Caco-2 (cell line): Measurements from ENCODE around the gene PSMD1. TPM values are rescaled to one million over a fixed set of nuclear protein-coding genes. Genes with fewer than 3 reads are reported as not detected.
"Not testable (repeated sequence)": the region's sequence is repeated elsewhere in the genome, so short reads cannot be mapped to it uniquely, and the experiment has no call there.

Experiments
- BruUV-seq: library from RNA; stranded (reverse); fragments of 400-500 nt; replicated peaks from 2 replicates; lab custom pipeline; 2021; lab: Mats Ljungman, UMichigan
- CTCF ChIA-PET: fragments of 300-600 bp; sonication (Branson Sonifier 250); formaldehyde crosslinking; loops from one replicate; lab custom pipeline; 2022; ENCODE audit warnings: antibody characterized with exemption; lab: Charles Lee
- POLR2A ChIA-PET: fragments of 300-600 bp; sonication (Branson Sonifier 250); formaldehyde crosslinking; loops from one replicate; lab custom pipeline; 2022; ENCODE audit warnings: antibody characterized with exemption; lab: Charles Lee
- DNase-seq, 2 experiments: peaks; one replicate each; pipeline versions ENCODE4 v3.0.0 to v3.0.0-alpha.2; 2020 to 2022
- H3K27me3 ChIP-seq: replicated peaks from 2 replicates; pipeline ENCODE4 v1.6.0; 2011; ENCODE audit warnings: low read length; ENCODE audit not compliant: control insufficient read depth, insufficient read depth
- H3K36me3 ChIP-seq: 2 replicates; pipeline ENCODE4 v1.5.1; 2011; ENCODE audit warnings: low read length; ENCODE audit not compliant: control insufficient read depth, insufficient read depth
- H3K4me1 ChIP-seq: fragments of 250-450 bp; sonication (Bioruptor Pico); 2 replicates; pipeline ENCODE4 v1.5.1; 2020; ENCODE audit warnings: mild to moderate bottlenecking
- H3K4me3 ChIP-seq: 2 replicates; pipeline ENCODE4 v1.5.1; 2011; ENCODE audit warnings: low read depth, mild to moderate bottlenecking, control low read depth, low read length
- H3K9me3 ChIP-seq: fragments of 250-450 bp; sonication (Bioruptor Pico); 2 replicates; pipeline ENCODE4 v1.5.1; 2020; ENCODE audit warnings: mild to moderate bottlenecking, moderate library complexity
- H3K27ac Mint-ChIP-seq: one replicate; pipeline ENCODE4 v1.8.0; 2022; ENCODE audit warnings: mixed read lengths; ENCODE audit not compliant: unreplicated experiment
- H3K27me3 Mint-ChIP-seq: one replicate; pipeline ENCODE4 v1.8.0; 2022; ENCODE audit warnings: mixed read lengths; ENCODE audit not compliant: insufficient read depth, unreplicated experiment
- H3K36me3 Mint-ChIP-seq: one replicate; pipeline ENCODE4 v1.8.0; 2022; ENCODE audit warnings: mild to moderate bottlenecking, mixed read lengths; ENCODE audit not compliant: insufficient read depth, unreplicated experiment
- H3K4me1 Mint-ChIP-seq: one replicate; pipeline ENCODE4 v1.8.0; 2022; ENCODE audit warnings: low read depth, mixed read lengths; ENCODE audit not compliant: unreplicated experiment
- H3K4me3 Mint-ChIP-seq: one replicate; pipeline ENCODE4 v1.8.0; 2022; ENCODE audit warnings: mild to moderate bottlenecking, moderate library complexity, mixed read lengths; ENCODE audit not compliant: unreplicated experiment
- H3K9me3 Mint-ChIP-seq: one replicate; pipeline ENCODE4 v1.8.0; 2022; ENCODE audit warnings: mixed read lengths; ENCODE audit not compliant: unreplicated experiment
- intact Hi-C: fragments of 100-400 bp; cut with micrococcal nuclease; formaldehyde crosslinking; loops from one replicate; pipeline ENCODE4 v1.10.0; 2022; ENCODE audit not compliant: unreplicated experiment
- total RNA-seq: library from RNA; stranded (reverse); gene quantifications from 2 replicates; pipeline ENCODE4 v1.2.3, GENCODE V29; 2022
- TF ChIP-seq, protein P1 (sequence below), 2 experiments: fragments of 200-600 bp in 1 of 2; IDR thresholded peaks; 1 replicate in 1 of 2; 2 replicates in 1 of 2; pipeline versions ENCODE4 v1.5.1 to v1.8.0; 2011 to 2022; ENCODE audit warnings: antibody characterized with exemption in 1 of 2, control low read depth in 1 of 2, inconsistent platforms in 1 of 2, low read depth in 1 of 2, low read length in 1 of 2, mild to moderate bottlenecking in 1 of 2, moderate library complexity in 1 of 2; ENCODE audit not compliant: insufficient read depth in 1 of 2, severe bottlenecking in 1 of 2, unreplicated experiment in 1 of 2

Gene PSMD1
- total RNA-seq, 1 experiment from 2014 or later, result 126 TPM

DNA sequence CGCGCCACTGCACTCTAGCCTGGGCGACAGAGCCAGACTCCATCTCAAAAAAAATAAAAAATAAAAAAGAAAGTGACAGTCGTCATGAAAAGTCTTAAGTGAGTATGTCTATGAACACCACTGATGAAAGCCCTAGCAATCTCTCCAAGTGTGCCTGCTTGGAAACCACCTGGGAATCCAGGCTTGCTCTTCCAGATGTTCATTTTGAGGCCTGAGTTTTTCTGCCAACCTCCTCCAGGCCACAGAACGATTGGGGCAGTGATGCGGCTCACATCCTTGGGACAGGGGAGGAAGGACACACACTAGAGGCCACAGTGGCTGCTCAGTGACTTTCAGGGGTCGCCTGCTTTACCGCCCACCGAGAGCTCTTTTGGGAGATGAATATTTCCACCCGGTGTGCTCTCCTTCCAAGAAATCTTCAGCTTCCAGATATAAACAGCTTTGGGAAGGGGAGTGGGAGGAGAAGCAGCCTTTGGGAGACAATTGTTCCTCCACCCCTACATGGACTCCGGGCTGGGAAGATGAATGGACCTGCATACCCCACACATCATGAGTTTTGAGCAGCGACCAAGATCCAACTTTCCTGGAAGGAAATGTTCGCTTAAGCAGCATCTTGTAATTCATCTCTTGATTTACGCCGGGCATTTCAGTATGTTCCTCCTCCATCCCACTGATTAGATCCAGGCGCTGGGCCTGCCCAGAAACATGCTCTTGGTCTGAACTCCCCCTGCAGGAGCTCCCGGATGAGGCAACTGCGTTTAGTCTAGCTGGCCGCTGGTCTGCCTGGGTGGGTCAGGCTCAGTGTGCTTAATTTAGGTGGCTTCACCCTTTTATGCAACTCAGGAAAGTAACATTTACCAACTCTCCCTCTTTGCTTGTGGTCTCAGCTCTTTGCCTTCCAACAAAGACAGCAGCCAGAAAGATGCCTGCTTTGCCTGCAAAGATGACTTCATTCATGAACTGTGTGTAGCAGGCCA, 135.5 kb downstream of the PSMD1 start:
- H3K4me1 ChIP-seq, result no peaks in the 10 kb centered on the region
- Mint-ChIP-seq H3K4me1 (no peaks in the 10 kb centered on the region), H3K27ac (no peak overlapping the region), H3K4me3 (no peak overlapping the region), H3K9me3 (no peaks in the 10 kb centered on the region), H3K36me3 (no peaks in the 10 kb centered on the region), H3K27me3 (no peaks in the 10 kb centered on the region)
- POLR2A ChIA-PET, result no interaction called here
- H3K4me3 ChIP-seq, result no peak overlapping the region
- TF ChIP-seq, protein P1, sequence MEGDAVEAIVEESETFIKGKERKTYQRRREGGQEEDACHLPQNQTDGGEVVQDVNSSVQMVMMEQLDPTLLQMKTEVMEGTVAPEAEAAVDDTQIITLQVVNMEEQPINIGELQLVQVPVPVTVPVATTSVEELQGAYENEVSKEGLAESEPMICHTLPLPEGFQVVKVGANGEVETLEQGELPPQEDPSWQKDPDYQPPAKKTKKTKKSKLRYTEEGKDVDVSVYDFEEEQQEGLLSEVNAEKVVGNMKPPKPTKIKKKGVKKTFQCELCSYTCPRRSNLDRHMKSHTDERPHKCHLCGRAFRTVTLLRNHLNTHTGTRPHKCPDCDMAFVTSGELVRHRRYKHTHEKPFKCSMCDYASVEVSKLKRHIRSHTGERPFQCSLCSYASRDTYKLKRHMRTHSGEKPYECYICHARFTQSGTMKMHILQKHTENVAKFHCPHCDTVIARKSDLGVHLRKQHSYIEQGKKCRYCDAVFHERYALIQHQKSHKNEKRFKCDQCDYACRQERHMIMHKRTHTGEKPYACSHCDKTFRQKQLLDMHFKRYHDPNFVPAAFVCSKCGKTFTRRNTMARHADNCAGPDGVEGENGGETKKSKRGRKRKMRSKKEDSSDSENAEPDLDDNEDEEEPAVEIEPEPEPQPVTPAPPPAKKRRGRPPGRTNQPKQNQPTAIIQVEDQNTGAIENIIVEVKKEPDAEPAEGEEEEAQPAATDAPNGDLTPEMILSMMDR (IDR thresholded peaks at IDR 0.05; ENCODE audit: insufficient read depth in 1 of 2, low read depth in 1 of 2, low read length in 1 of 2, severe bottlenecking in 1 of 2, unreplicated experiment in 1 of 2), result peak in 1 of 2 experiments; percentile 49
- no TSS peak for BruUV-seq
- no peaks in the 10 kb centered on the region for H3K27me3 ChIP-seq
- H3K9me3 ChIP-seq, result no peaks in the 10 kb centered on the region
- CTCF ChIA-PET, result interaction anchor here (1.0 kb wide), 1 partner anchor 368 kb away, joined by 3 read pairs; no protein-coding TSS in a partner anchor
- H3K36me3 ChIP-seq, result no peaks in the 10 kb centered on the region
- peak in 1 of 2 experiments; percentile 42 for DNase-seq
- intact Hi-C loops, result no loop called here

DNA sequence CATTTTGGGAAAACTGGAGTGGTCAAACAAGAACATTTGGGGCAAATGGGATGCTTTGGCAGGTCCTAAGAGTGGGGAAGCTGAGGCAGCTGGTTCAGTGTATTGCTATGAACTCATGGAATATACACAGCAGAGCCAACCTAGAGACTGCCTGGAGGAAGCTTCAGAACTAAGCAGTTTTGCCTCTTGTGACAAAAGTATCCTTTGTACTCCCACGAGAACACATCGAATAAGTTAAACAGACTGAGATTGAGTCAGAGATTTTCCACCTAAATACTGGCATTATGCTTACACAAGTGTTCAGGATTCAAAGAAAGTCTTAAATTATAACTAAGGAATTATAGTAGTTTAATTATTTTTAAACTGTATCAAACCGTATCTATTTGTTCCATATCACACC, 136.5 kb downstream of the PSMD1 start:
- Histone ChIP-seq H3K4me1 (0 out of 2 replicates have a peak, but pooled peaks cover 4% of the 10 kb centered on the region), H3K27me3 (no peaks in the 10 kb centered on the region), H3K9me3 (no peaks in the 10 kb centered on the region), H3K36me3 (no peaks in the 10 kb centered on the region), H3K4me3 (no peak overlapping the region)
- ChIA-PET CTCF (no interaction called here), POLR2A (no interaction called here)
- intact Hi-C loops, result no loop called here
- no peak overlapping the region for H3K27ac Mint-ChIP-seq
- no peaks in the 10 kb centered on the region for H3K36me3 Mint-ChIP-seq
- TF ChIP-seq, protein P1 (IDR thresholded peaks at IDR 0.05; ENCODE audit: insufficient read depth in 1 of 2, low read depth in 1 of 2, low read length in 1 of 2, severe bottlenecking in 1 of 2, unreplicated experiment in 1 of 2), result no peak
- H3K4me3 Mint-ChIP-seq, result no peak overlapping the region
- no peaks in the 10 kb centered on the region for H3K9me3 Mint-ChIP-seq
- DNase-seq, result no peak
- no peaks in the 10 kb centered on the region for H3K4me1 Mint-ChIP-seq
- no peaks in the 10 kb centered on the region for H3K27me3 Mint-ChIP-seq
- no TSS peak for BruUV-seq

DNA sequence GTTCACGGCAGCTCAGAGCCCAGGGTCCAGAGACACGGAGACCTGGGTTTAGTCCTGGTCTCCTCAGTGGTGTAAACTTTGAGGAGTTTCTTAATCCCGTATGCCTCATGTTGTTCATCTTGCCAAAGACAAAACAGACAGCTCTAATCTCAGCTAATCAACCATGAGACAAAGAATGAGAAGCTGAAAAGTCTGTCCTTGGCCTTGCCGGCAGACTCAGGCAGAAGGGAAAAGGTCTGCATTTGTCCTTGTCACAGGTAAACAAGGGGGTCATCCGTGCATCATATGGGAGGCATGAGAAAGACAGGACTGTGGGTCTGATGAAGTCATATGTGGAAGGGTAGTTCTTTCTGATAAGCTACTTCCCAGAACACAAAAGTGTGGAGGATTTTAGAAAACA, 139.9 kb downstream of the PSMD1 start:
- TF ChIP-seq, protein P1 (IDR thresholded peaks at IDR 0.05; ENCODE audit: insufficient read depth in 1 of 2, low read depth in 1 of 2, low read length in 1 of 2, severe bottlenecking in 1 of 2, unreplicated experiment in 1 of 2), result no peak
- ChIA-PET POLR2A (no interaction called here), CTCF (no interaction called here)
- no peaks in the 10 kb centered on the region for H3K9me3 ChIP-seq
- no TSS peak for BruUV-seq
- intact Hi-C loops, result no loop called here
- no peaks in the 10 kb centered on the region for H3K9me3 Mint-ChIP-seq
- no peak overlapping the region for H3K27ac Mint-ChIP-seq
- H3K4me1 ChIP-seq, result 0 out of 2 replicates have a peak, but pooled peaks cover 4% of the 10 kb centered on the region
- H3K27me3 ChIP-seq, result no peaks in the 10 kb centered on the region
- H3K36me3 ChIP-seq, result no peaks in the 10 kb centered on the region
- peaks cover 6% of the 10 kb centered on the region for H3K4me1 Mint-ChIP-seq
- H3K4me3 ChIP-seq, result no peak overlapping the region
- no peak for DNase-seq
- H3K36me3 Mint-ChIP-seq, result no peaks in the 10 kb centered on the region
- H3K27me3 Mint-ChIP-seq, result no peaks in the 10 kb centered on the region
- no peak overlapping the region for H3K4me3 Mint-ChIP-seq

DNA sequence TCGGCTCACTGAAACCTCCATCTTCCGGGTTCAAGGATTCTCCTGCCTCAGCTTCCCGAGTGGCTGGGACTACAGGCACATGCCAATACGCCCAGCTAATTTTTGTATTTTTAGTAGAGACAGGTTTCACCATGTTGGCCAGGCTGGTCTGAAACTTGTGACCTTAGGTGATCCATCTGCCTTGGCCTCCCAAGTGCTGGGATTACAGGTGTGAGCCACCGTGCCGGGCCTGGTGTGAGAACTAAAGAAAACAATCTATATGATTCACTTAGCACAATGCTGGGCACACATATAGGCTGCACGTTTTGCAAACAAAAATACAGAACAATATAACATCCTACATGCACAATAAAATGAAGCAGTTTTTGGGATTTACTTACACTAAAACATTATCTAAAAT, 140.5 kb downstream of the PSMD1 start:
- H3K27ac Mint-ChIP-seq, H3K36me3 Mint-ChIP-seq, H3K4me1 Mint-ChIP-seq, H3K27me3 Mint-ChIP-seq, H3K9me3 Mint-ChIP-seq, H3K4me3 Mint-ChIP-seq, DNase-seq, H3K4me1 ChIP-seq, intact Hi-C loops, H3K36me3 ChIP-seq, POLR2A ChIA-PET, H3K4me3 ChIP-seq, H3K9me3 ChIP-seq, CTCF ChIA-PET, H3K27me3 ChIP-seq, BruUV-seq: not testable (repeated sequence)
